Measurements from ENCODE around the gene MAML3. TPM values are rescaled to one million over a fixed set of nuclear protein-coding genes. Genes with fewer than 3 reads are reported as not detected.

The MAML3 gene
- polyA plus RNA-seq, 1 donor (not counting 4 experiments of a cell fraction or from before 2014, with no cell fraction given): 0.68 TPM

GRCh38 chr4:139828966-139829664 lies 324.9 kb downstream of the MAML3 start:
- no peak overlapping the region for H2AFZ ChIP-seq (ENCODE audit: control insufficient read depth, low read length)
- no peak overlapping the region for H3K4me2 ChIP-seq (ENCODE audit: control insufficient read depth, extremely low read depth, insufficient read depth, low read depth, low read length)
- DNase-seq (ENCODE audit: low read depth, low spot score): no peak
- no peak overlapping the region for H3K9ac ChIP-seq (ENCODE audit: control insufficient read depth, extremely low read depth, insufficient read depth, low read length)
- no peak for FAIRE-seq
- no peaks in the 10 kb centered on the region for H3K79me2 ChIP-seq (ENCODE audit: control insufficient read depth, insufficient read depth, low read length)
- no peak overlapping the region for H3K27ac ChIP-seq (ENCODE audit: control insufficient read depth, insufficient read depth, low read length)
- dilution Hi-C loops (cut with MboI; ENCODE audit: extremely low pct_ligation_motif_present, low sequenced_read_pairs): no loop called here
- TF ChIP-seq EZH2 (IDR thresholded peaks at IDR 0.05; ENCODE audit: low read length) (no peak), CTCF (optimal IDR thresholded peaks at IDR 0.05 in 1 of 3, IDR thresholded peaks at IDR 0.05 in 1 of 3, conservative IDR thresholded peaks at IDR 0.05 in 1 of 3; ENCODE audit: extremely low read depth in 1 of 3, insufficient read depth in 2 of 3, low read length in 3 of 3) (no peak)
- no peaks in the 10 kb centered on the region for H3K9me3 ChIP-seq (ENCODE audit: control insufficient read depth, low read depth, low read length)
- no peaks in the 10 kb centered on the region for H3K9me1 ChIP-seq (ENCODE audit: control insufficient read depth, extremely low read depth, insufficient read depth, low read length)
- no peak overlapping the region for H3K4me3 ChIP-seq (ENCODE audit: control insufficient read depth in 2 of 3, extremely low read depth in 1 of 3, insufficient read depth in 2 of 3, low read depth in 1 of 3, low read length in 3 of 3)
- H4K20me1 ChIP-seq (ENCODE audit: control insufficient read depth, extremely low read depth, insufficient read depth, low read length): no peaks in the 10 kb centered on the region
- H3K27me3 ChIP-seq (ENCODE audit: control insufficient read depth, extremely low read depth, insufficient read depth, low read length): no peaks in the 10 kb centered on the region
- no peaks in the 10 kb centered on the region for H3K36me3 ChIP-seq (ENCODE audit: control insufficient read depth in 2 of 2, extremely low read depth in 1 of 2, insufficient read depth in 2 of 2, low read length in 2 of 2)
- H3K4me1 ChIP-seq (ENCODE audit: control insufficient read depth, extremely low read depth, insufficient read depth, low read length): no peaks in the 10 kb centered on the region

- no peaks in the 10 kb centered on the region for H3K36me3 ChIP-seq (ENCODE audit: control insufficient read depth in 2 of 2, extremely low read depth in 1 of 2, insufficient read depth in 2 of 2, low read length in 2 of 2)
- H3K4me1 ChIP-seq (ENCODE audit: control insufficient read depth, extremely low read depth, insufficient read depth, low read length): no peaks in the 10 kb centered on the region
- H3K79me2 ChIP-seq (ENCODE audit: control insufficient read depth, insufficient read depth, low read length): no peaks in the 10 kb centered on the region
- no peak overlapping the region for H3K9ac ChIP-seq (ENCODE audit: control insufficient read depth, extremely low read depth, insufficient read depth, low read length)
- no peak overlapping the region for H3K27ac ChIP-seq (ENCODE audit: control insufficient read depth, insufficient read depth, low read length)
- TF ChIP-seq CTCF (optimal IDR thresholded peaks at IDR 0.05 in 1 of 3, IDR thresholded peaks at IDR 0.05 in 1 of 3, conservative IDR thresholded peaks at IDR 0.05 in 1 of 3; ENCODE audit: extremely low read depth in 1 of 3, insufficient read depth in 2 of 3, low read length in 3 of 3): no peak
- TF ChIP-seq EZH2 (IDR thresholded peaks at IDR 0.05; ENCODE audit: low read length): no peak
- no peaks in the 10 kb centered on the region for H3K9me1 ChIP-seq (ENCODE audit: control insufficient read depth, extremely low read depth, insufficient read depth, low read length)
- no peak overlapping the region for H3K4me2 ChIP-seq (ENCODE audit: control insufficient read depth, extremely low read depth, insufficient read depth, low read depth, low read length)
- H3K9me3 ChIP-seq (ENCODE audit: control insufficient read depth, low read depth, low read length): no peaks in the 10 kb centered on the region
- dilution Hi-C loops (cut with MboI; ENCODE audit: extremely low pct_ligation_motif_present, low sequenced_read_pairs): no loop called here
- H3K27me3 ChIP-seq (ENCODE audit: control insufficient read depth, extremely low read depth, insufficient read depth, low read length): no peaks in the 10 kb centered on the region
- no peaks in the 10 kb centered on the region for H4K20me1 ChIP-seq (ENCODE audit: control insufficient read depth, extremely low read depth, insufficient read depth, low read length)
- no peak overlapping the region for H2AFZ ChIP-seq (ENCODE audit: control insufficient read depth, low read length)
- DNase-seq (ENCODE audit: low read depth, low spot score) (no peak), FAIRE-seq (no peak)
- no peak overlapping the region for H3K4me3 ChIP-seq (ENCODE audit: control insufficient read depth in 2 of 3, extremely low read depth in 1 of 3, insufficient read depth in 2 of 3, low read depth in 1 of 3, low read length in 3 of 3)
Observed at GRCh38 chr4:139826426-139826825, 327.6 kb downstream of the MAML3 start.
